PC-9 (cell line): ENCODE results near the gene TPCN2.

Experiments used
- CTCF ChIP-seq: fragments of 200-600 bp; sonication (generic); conservative IDR thresholded peaks from 2 replicates; pipeline ENCODE4 v1.6.1; 2017; ENCODE audit warnings: mixed run types, antibody characterized with exemption, mild to moderate bottlenecking, moderate library complexity
- EZH2 ChIP-seq: fragments of 200-600 bp; sonication (generic); IDR thresholded peaks from 2 replicates; pipeline ENCODE4 v1.8.0; 2017; ENCODE audit warnings: antibody characterized with exemption, low read depth

DNA sequence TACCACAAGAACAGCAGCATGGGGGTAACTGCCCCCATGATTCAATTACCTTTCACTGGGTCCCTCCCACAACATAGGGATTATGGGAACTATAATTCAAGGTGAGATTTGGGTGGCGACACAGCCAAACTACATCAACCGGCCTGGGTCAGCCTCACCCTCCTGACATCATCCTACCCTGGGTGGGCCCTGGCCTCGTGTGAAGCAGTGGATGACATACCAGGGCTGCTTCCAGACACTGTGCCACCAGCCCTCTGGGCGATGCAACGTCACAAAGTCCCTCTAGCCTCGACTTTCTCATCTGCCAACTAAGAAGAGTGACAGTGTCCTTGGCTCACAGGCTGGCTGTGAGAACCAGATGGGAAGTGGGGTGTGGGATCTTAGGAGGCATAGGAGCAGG lies 8.7 kb upstream of the TPCN2 start:
- no peak for TF ChIP-seq EZH2
- TF ChIP-seq CTCF, result no peak
